GM21390 (cell line): ENCODE data around the gene PTPN1.

Source experiments
- ATAC-seq: cut with Tn5 transposase; IDR thresholded peaks from one replicate; pipeline ENCODE4 v1.9.1; 2021; ENCODE audit not compliant: unreplicated experiment

The PTPN1 gene

DNA sequence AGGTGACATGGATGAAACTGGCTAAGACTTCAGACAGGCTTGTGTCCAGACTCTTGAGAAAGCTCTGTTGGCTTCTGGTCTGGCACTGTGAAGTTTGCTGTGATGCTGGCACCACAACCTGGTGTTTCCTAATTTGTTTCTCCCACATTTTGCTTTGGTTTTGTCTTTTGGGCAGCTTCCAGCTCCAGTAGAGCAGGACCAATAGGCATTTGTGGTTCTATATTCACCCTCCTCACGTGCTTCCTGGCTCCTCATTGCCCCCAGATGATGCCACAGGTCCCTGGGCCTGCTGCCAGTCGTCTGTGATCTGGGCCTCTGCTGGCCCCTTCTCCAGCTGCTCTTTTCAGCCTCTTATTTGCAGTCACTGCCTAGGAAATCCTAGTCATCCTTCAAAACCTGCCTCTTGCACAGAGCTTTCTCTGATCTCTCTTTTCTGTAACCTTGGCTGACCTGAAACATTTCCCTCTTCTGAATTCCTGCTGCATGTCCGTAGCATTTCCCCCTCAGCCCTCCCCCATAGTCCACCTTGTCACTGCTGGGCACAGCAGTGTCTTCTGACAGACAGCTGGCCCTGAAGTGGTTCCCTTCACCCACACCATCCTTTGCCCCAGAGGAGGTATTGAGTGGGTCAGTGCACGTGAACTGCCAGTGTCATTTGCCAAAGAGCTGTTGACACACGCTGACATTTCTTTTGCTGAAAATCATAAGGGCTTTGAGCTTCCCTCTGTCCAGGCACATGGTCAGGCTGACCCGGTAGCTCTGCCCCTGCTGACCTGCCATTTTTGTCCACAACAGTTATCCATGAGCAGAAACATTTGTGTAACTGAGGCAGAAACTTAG is 63.0 kb downstream of the PTPN1 start:
- ATAC-seq = no peak

DNA sequence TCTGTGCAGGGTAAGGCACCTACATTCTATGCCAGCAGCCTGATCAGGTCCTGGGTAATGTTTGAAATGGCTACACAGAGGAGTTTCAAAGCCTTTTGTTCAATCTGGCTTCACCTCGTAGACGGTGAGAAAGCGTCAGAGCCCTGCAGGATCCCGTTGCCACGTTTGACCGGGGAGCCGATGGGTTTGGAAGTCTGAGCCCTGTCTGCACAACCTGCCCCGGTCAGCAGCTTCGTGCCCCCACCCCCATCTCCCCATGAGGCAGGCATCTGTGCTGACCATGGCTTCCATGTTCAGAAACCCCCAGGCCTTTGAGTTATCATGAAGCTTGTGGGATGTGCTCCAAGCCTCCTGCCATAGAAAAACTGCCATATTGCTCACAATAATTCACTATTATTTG is 63.9 kb downstream of the PTPN1 start:
- ATAC-seq = no peak

DNA sequence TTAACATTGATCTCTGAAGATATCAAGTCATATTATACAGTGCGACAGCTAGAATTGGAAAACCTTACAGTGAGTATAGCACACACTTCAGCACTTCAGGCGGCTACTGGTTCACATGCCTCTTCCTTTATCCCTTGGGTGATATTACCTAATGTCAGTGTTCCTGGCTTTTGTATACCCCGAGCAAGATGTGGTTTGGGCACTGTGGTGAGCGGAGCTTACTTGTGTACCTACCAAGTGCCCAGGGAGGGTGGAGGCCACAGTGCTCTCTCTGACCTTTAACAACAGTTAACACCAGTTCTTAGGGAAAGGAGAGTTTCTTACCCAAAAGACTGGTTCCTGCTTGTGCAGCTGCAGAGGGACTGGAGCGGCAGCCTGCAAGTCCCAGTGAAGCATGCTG is 64.4 kb downstream of the PTPN1 start:
- no peak for ATAC-seq

DNA sequence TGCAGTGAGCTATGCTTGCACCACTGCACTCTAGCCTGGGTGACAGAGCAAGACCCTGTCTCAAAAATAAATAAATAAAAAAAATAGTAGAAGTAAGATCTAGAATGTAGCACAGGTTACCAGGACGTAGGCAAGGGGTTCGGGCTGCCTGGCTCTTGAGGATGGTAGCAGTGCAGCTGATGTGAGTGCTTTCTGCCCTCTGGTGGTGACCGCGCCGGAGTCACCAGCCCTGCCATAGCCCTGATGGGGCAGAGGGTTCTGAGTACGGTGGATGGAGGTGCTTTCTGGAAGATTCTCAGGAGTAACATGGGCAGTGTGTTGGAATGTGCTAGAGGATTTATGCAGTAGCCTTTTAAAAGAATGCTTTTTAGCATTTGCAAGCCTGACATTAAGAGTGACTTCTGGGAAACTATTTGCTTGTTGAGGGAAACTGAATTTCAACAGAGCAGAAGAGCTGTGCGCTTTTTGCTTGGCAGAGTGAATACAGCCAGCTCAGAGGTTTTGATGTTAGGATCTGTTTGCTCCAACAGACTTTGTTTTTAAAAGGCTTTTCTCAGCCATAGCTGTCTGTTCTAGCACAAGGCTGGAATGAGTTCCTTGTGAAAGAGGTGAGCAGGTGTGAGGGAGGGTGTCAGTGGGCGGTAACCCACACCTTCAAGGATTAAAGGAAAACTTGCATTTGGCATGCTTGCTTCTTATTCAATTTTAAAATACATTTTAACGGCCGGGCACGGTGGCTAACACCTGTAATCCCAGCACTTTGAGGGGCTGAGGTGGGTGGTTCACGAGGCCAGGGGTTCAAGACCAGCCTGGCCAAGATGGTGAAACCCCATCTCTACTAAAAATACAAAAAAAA is 65.9 kb downstream of the PTPN1 start:
- ATAC-seq = no peak

DNA sequence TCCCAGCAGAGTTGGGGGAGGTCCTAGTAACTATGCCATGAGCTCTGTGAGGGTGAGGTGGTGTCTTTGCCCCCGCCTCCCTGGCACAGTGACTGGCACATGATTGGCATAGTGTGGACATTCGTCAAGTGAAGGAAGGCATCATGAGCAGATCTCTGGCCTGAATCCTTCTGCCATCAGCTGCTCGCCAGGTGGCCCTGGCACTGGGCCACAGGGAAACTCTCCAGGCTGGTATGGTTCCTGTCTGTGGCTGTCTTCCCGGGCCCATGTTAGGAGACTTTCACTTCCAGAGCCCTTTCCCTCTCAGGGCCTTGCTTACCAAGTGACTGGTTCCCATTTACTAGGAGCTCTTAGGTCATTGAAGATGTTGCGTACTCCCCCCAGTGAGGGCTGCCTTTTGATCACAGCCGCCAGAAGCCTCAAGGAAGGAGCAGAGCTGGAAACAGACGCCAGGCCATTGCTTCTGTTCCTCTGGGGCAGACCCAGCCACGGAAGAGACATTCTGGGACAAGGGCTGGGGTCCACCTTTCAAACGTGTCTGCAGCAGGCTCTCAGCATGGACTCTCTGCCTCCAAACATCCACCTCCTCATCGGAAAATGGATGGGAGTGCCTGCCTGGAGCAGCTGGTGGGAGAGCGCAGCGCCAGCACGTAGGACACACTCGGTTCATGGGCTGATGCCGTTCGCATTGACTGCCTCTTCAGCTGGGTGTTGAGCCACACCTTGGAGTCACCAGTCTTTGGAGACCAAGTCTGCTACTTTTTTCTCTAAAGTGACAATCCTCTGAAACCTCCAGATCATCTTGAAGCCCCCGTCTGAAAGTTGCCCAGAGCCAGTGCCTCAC is 67.2 kb downstream of the PTPN1 start:
- no peak for ATAC-seq

DNA sequence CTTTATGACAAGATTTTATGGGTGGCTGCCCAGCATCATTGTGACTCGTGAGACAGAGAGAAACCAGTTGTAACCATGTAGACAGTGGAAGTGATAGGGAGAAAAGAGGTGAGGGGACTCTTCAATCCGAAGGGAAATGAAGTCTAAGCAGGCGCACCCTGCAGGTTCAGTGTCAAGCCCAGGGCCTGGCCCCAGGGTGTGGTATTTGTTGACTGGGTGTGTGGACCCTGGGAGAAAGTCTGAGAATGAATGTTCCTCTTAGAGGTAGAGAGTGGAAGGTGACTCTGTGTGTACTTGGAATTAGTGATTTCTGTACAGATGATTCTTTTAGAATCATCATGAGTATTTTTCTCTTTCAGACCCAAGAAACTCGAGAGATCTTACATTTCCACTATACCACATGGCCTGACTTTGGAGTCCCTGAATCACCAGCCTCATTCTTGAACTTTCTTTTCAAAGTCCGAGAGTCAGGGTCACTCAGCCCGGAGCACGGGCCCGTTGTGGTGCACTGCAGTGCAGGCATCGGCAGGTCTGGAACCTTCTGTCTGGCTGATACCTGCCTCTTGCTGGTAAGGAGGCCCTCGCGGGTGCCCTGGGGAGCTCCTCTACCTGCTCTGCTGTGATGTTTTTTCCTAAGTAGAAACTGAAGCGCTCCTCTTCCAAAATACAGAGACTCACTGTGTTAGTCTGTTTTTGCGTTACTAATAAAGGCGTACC is 68.0 kb downstream of the PTPN1 start:
- ATAC-seq = no peak

DNA sequence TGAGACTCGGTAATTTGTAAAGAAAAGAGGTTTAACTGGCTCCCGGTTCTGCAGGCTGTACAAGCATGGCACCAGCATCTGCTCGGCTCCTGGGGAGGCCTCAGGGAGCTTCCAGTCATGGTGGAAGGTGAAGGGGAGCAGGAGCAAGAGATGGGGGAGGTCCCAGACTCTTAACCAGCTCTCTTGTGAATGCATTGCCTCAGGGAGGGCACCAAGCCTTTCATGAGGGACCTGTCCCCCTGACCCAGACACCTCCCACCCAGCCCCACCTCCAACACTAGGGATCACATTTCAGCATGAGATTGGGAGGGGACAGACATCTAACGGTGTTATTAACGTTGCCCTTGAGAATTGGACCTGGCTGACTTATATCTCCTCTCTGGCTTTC is 68.6 kb downstream of the PTPN1 start:
- ATAC-seq = no peak

DNA sequence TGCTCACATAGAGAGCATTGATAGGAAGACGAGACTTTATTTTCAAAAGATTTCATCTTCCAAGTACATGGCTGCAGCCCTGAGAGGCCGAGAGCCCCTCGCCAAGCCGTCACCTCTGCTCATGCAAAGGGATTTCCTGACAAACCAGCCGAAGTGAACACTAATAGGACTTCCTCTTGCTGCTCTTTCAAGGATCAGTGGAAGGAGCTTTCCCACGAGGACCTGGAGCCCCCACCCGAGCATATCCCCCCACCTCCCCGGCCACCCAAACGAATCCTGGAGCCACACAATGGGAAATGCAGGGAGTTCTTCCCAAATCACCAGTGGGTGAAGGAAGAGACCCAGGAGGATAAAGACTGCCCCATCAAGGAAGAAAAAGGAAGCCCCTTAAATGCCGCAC is 69.3 kb downstream of the PTPN1 start:
- ATAC-seq = no peak

DNA sequence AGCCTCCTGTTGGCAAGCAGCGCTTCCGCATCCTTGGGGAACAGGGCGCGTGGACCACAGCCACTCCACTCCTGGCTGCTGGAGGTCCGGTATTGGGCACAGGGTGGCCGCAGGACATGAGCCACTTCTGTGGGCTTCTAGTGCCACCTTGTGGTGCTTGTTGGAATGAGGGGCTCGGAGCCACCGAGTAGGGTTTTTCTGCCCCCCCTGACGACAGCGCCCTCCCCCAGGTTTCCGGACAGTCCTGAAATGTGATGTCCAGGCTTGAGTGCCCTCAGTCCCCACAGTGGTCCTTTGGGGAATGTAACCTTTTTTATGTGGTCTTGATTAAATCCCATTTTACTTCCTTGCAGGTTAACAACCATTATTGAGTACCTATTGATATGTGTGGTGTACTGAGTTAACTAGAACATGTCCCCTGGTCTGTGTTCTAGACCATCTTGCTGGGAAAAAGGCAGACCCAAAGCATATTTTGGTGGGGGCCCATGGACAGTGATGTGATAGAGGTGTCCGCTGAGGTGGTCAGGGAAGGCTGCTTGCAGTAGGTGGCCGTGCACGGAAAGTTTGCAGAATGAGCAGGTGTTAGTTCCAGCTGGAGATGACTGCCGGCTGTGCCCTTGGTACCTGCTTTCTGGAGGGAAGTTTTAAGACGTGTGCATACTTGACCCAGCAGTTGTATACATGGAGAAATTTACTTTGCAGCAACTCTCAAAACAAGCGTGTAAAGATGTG is 70.0 kb downstream of the PTPN1 start:
- ATAC-seq = no peak

DNA sequence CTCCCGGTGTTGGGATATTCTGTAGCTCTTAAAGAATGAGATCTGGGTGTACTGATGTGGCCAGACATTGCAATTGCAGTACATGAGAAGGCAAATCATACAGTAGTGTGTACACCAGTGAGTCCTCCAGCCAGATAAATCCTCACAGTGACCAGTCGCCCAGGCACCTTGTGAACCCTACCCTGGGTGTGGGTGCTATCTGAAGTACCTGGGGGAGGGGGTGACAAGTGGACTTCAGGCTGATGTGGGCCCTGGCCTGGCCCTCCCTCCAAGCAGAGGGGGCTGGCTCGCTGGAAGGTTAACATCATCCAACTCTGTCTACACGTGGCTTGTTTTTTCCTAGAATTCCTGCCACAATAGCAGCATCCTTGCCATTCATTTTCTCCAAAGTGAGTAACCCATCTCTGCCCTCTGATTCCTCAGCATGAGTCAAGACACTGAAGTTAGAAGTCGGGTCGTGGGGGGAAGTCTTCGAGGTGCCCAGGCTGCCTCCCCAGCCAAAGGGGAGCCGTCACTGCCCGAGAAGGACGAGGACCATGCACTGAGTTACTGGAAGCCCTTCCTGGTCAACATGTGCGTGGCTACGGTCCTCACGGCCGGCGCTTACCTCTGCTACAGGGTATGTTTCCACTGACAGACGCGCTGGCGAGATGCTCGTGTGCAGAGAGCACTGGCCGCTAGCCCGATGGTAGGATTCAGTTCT is 70.8 kb downstream of the PTPN1 start:
- no peak for ATAC-seq

DNA sequence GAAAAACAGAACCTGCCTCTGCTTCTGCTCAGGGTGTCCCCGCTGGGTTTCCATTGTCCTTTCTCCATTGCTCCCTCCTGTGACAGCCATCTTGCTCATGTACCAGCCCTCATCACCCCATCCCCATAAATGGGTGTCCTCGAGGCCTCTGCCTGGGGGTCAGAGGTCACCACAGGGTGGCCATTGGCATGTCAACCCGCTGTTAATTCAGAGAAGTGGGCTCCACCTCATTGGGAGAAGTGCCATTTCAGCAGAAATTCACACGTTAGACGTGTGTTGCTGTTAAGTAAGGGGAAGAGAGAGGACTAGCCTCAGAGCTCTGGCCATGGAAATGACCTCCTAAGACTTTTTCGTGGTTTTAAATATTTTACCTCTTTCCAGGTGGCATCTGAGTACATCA is 71.9 kb downstream of the PTPN1 start:
- ATAC-seq = no peak

DNA sequence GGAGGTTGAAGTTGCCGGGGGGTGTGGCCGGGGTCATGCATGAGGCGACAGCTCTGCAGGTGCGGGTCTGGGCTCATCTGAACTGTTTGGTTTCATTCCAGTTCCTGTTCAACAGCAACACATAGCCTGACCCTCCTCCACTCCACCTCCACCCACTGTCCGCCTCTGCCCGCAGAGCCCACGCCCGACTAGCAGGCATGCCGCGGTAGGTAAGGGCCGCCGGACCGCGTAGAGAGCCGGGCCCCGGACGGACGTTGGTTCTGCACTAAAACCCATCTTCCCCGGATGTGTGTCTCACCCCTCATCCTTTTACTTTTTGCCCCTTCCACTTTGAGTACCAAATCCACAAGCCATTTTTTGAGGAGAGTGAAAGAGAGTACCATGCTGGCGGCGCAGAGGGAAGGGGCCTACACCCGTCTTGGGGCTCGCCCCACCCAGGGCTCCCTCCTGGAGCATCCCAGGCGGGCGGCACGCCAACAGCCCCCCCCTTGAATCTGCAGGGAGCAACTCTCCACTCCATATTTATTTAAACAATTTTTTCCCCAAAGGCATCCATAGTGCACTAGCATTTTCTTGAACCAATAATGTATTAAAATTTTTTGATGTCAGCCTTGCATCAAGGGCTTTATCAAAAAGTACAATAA is 72.5 kb downstream of the PTPN1 start:
- ATAC-seq = no peak

DNA sequence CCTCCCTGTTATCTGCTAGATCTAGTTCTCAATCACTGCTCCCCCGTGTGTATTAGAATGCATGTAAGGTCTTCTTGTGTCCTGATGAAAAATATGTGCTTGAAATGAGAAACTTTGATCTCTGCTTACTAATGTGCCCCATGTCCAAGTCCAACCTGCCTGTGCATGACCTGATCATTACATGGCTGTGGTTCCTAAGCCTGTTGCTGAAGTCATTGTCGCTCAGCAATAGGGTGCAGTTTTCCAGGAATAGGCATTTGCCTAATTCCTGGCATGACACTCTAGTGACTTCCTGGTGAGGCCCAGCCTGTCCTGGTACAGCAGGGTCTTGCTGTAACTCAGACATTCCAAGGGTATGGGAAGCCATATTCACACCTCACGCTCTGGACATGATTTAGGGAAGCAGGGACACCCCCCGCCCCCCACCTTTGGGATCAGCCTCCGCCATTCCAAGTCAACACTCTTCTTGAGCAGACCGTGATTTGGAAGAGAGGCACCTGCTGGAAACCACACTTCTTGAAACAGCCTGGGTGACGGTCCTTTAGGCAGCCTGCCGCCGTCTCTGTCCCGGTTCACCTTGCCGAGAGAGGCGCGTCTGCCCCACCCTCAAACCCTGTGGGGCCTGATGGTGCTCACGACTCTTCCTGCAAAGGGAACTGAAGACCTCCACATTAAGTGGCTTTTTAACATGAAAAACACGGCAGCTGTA is 73.4 kb downstream of the PTPN1 start:
- ATAC-seq = no peak

DNA sequence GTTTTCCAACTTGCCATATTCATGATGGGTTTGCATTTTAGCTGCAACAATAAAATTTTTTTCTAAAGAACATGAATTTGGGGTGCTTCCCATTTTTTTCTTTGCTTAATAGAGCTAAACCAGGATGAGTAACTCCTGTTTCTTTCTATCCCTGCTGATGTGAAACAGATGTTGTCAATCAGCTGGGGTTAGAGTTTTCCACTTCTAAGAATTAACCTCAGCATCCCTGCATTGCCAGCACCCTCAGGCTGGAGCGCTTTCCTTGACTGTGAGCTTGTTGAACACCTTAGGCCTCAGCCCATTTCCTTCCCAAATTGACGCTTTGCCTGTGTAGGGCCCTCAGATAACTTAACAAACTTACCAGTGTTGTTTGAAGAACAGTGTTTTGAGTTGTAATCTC is 74.5 kb downstream of the PTPN1 start:
- no peak for ATAC-seq

DNA sequence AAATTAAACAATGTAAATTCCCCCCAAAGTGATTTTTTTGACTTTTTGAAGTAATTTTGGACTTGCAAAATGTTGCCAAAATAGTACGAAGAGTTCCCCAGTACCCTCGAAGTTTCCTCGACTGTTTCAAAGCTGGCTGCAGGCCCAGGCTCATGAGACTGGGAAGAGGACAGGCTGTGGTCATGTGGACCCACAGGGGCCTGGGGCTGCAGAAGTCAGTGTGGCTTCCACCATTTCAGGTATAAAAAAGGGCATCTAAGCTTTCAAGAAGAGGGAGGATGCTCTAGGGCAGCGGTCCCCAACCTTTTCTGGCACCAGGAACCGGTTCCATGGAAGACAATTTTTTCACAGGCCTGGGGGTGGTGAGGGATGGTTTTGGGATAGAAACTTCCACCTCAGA is 75.0 kb downstream of the PTPN1 start:
- no peak for ATAC-seq

DNA sequence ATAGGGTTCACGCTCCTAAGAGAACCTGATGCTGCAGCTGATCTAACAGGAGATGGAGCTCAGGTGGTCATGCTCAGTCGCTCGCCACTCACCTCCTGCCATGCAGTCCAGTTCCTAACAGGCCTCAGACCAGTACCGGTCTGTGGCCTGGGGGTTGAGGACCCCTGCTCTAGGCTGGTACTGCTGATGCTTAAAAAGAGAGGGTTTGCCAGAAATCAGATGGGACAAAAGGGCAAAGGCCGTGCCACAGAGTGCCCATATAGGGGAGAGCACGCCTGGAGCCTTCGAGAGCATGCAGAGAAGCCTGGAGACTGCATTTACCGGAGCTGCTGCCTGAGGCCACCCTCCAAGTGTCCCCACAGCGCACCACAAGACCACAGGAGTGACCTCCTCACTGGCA is 75.5 kb downstream of the PTPN1 start:
- no peak for ATAC-seq

DNA sequence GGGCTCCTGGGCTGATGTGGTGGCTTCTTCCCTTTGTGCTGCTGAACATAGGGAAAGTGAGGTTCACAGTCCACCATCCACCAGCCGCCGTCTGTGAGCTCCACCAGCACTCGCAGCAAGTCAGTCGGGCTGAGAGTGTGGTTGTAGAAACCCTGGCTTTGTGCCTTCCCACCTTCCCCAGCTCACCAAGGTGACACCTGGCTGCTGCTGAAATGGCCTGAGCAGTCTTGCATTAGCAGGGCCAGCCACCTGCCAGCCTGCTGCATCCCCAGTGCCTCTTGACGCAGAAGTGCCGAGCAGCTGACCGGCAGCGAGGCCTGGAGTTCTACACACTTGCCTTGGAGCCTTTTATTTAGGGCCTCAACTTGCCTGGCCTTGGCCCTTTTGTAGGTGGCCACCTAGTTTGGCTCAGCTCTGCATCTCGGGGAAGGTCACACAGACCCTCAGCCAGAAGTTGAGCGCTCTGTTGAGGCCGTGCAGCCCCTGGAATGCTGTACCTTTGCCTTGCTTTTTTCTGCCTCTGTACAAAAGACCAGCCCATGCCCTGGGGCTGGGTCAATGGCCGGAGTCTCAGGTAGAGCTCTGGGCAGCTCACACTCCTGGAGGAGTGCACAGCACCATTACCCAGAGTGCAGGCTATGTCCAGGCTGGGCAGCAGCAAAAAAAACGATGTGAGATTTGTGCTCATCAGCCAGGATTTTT is 76.5 kb downstream of the PTPN1 start:
- ATAC-seq = no peak
